ENCODE data around the gene TCHHL1.

TCHHL1 gene

DNA sequence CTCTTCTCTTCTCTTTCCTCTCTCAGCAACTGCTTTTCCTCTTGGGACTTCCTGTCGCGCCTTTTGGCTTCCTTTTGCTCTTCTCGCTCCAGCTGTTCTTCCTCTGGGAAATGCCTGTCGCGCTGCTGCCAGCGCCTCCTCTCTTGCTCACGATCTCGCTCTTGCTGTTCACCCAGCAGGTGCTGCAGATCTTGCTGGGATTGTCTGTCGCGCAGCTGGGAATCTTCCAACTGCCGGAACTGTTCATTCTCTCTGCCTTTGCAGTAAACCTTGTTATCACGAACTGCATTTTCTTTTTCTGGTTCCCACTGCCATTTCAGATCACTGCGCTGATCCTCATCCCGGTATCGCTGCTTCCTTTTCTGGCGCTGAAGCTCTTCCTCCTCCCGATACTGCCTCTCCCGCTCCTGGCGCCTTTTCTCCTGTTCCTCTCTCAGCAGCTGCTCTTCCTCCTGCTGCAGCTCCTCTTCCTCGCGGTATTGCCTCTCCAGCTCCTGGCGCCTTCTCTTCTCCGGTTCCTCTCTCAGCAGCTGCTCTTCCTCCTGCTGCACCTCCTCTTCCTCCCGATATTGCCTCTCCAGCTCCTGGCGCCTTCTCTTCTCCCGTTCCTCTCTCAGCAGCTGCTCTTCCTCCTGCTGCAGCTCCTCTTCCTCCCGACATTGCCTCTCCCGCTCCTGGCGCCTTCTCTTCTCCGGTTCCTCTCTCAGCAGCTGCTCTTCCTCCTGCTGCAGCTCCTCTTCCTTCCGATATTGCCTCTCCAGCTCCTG lies 20.6 kb upstream of the TCHHL1 start:
- DNase-seq (ENCODE audit: low read depth): peak; percentile 36
- peak overlapping the region; percentile 58 for H3K4me3 ChIP-seq (ENCODE audit: low read length)
- TF ChIP-seq, protein P1, sequence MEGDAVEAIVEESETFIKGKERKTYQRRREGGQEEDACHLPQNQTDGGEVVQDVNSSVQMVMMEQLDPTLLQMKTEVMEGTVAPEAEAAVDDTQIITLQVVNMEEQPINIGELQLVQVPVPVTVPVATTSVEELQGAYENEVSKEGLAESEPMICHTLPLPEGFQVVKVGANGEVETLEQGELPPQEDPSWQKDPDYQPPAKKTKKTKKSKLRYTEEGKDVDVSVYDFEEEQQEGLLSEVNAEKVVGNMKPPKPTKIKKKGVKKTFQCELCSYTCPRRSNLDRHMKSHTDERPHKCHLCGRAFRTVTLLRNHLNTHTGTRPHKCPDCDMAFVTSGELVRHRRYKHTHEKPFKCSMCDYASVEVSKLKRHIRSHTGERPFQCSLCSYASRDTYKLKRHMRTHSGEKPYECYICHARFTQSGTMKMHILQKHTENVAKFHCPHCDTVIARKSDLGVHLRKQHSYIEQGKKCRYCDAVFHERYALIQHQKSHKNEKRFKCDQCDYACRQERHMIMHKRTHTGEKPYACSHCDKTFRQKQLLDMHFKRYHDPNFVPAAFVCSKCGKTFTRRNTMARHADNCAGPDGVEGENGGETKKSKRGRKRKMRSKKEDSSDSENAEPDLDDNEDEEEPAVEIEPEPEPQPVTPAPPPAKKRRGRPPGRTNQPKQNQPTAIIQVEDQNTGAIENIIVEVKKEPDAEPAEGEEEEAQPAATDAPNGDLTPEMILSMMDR (IDR thresholded peaks at IDR 0.05; ENCODE audit: insufficient read depth, low read depth, low read length, missing control alignments): no peak

DNA sequence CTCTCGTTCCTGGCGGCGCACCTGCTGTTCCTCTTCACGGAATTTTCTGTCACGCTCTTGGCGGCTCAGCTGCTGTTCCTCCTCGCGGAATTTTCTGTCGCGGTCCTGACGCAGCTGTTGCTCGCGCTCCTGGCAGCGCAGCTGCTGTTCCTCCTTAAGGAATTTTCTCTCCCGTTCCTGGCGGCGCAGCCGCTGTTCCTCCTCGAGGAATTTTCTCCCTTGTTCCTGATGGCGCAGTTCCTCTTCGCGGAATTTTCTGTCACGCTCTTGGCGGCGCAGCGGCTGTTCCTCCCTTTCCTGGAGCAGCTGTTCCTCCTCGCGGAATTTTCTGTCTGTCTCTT lies 20.0 kb upstream of the TCHHL1 start:
- peak; percentile 10 for DNase-seq (ENCODE audit: low read depth)
- H3K4me3 ChIP-seq (ENCODE audit: low read length): peak overlapping the region; percentile 58
- TF ChIP-seq, protein P1 (IDR thresholded peaks at IDR 0.05; ENCODE audit: insufficient read depth, low read depth, low read length, missing control alignments): no peak

DNA sequence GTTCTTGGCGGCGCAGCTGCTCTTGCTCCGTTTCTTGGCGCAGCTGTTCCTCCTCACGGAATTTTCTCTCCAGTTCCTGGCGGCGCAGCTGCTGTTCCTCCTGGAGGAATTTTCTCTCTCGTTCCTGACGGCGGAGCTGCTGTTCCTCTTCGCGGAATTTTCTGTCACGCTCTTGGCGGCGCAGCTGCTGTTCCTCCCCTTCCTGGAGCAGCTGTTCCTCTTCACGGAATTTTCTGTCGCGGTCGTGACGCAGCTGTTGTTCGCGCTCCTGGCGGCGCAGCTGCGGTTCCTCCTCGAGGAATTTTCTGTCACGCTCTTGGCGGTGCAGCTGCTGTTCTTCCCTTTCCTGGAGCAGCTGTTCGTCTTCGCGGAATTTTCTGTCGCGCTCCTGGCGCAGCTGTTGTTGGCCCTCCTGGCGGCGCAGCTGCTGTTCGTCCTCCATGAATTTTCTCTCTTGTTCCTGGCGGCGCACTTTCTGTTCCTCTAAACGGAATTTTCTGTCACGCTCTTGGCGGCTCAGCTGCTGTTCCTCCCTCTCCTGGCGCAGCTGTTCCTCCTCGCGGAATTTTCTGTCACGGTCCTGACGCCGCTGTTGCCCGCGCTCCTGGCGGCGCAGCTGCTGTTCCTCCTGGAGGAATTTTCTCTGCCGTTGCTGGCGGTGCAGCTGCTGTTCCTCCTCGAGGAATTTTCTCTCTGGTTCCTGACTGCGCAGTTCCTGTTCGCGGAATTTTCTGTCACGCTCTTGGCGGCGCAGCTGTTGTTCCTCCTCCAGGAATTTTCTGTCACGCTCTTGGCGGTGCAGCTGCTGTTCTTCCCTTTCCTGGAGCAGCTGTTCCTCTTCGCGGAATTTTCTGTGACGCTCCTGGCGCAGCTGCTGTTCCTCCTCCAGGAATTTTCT lies 19.4 kb upstream of the TCHHL1 start:
- peak; percentile 69 for DNase-seq (ENCODE audit: low read depth)
- TF ChIP-seq, protein P1 (IDR thresholded peaks at IDR 0.05; ENCODE audit: insufficient read depth, low read depth, low read length, missing control alignments): no peak
- peak overlapping the region; percentile 58 for H3K4me3 ChIP-seq (ENCODE audit: low read length)

DNA sequence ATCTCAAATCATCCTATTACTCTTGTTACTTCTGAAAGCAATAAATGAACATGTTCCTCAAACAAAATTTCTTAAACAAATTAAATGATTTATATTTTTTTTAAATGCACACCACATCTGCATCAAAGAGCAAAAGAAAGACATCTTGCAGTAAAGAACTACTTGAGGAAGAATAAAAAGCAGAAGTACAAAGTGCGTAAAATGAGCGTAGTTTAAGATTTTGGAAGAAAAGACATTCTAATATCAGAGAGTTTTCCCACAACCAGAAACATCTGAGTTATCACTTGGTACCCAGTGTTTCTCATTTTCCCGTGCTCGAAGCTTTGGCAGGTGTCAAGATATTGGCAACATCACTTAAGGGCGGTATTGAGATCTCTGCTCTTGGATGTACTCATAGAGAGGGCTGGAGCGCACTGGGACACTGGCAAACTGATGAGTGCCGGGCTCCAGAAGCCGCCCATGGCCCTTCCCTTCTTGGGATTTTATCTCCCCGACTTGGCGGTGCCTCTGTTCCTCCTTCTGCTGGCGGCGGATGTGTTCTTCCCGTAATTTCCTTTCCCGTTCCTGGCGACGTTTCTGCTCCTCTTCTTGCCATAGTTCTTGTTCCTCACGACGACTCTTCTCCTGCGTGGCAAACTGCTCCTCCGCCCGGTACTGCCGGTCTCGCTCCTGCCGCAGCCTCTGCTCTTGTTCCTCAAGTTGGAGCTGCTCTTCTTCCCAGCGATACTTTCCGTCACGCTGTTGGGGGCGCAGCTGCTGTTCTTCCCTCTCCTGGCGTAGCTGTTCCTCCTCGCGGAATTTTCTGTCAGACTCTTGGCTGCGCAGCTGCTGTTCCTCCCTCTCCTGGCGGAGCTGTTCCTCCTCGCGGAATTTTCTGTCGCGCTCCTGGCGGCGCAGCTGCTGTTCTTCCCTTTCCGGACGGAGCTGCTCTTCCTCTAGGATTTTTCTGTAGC lies 18.4 kb upstream of the TCHHL1 start:
- TF ChIP-seq, protein P1 (IDR thresholded peaks at IDR 0.05; ENCODE audit: insufficient read depth, low read depth, low read length, missing control alignments): peak; percentile 5
- peak; percentile 8 for DNase-seq (ENCODE audit: low read depth)
- peak overlapping the region; percentile 58 for H3K4me3 ChIP-seq (ENCODE audit: low read length)

DNA sequence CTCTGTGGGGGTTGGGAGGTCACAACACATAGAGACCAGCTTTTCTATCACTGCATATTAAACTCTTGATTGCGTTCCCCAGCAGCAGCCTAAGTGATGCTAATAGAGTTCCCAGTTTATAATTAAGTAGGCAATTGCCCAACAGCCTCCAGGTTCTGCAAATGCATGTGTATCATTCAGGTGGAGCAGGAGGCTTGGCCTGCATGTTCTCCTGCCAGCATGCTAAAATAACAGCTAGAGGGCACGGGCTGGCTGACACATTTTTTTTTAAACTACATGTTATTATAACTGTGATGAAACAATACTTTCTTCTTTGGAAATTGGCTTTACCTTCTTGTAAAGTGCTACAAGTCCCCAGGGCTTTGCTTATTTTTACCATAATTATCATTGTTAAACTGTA lies 16.0 kb upstream of the TCHHL1 start:
- TF ChIP-seq, protein P1 (IDR thresholded peaks at IDR 0.05; ENCODE audit: insufficient read depth, low read depth, low read length, missing control alignments): no peak
- H3K4me3 ChIP-seq (ENCODE audit: low read length): no peak overlapping the region
- peak; percentile 72 for DNase-seq (ENCODE audit: low read depth)

DNA sequence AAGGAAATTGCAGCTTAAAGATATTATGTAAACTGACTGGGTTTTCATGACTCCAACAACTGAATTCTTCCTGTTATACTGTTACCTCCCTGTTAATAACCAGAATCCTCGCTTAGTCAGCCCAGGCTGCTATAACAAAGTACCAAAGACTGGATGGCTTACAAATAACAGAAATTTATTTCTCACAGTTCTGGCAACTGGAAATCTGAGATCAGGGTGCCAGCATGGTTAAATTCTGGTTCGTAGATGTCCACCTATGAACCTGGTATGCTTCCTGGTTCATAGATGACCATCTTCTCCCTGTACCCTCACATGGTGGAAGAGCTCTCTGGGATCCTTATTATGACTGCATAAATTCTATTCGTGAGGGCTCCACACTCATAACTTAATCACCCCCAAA lies 8.1 kb upstream of the TCHHL1 start:
- TF ChIP-seq, protein P1 (IDR thresholded peaks at IDR 0.05; ENCODE audit: insufficient read depth, low read depth, low read length, missing control alignments): no peak
- H3K4me3 ChIP-seq (ENCODE audit: low read length): no peak overlapping the region
- DNase-seq (ENCODE audit: low read depth): no peak
